Activated T-cell treated with anti-CD3 and anti-CD28 coated beads, Interleukin-2, amount 50 U/mL, for 72 hours (primary cell): ENCODE data around the gene BHLHE23. TPM values are rescaled to one million over a fixed set of nuclear protein-coding genes. Genes with fewer than 3 reads are reported as not detected.
"Not testable (repeated sequence)": the region's sequence is repeated elsewhere in the genome, so short reads cannot be mapped to it uniquely, and the experiment has no call there.

Source experiments
- ATAC-seq, 2 donors: fragments of 150-1000 bp; cut with Tn5 transposase; replicated peaks in 1 of 2; 2 replicates each; pipeline ENCODE4 v1.10.0; 2021; ENCODE audit warnings: moderate library complexity in 2 of 2, mild to moderate bottlenecking in 1 of 2
- DNase-seq, 2 donors: peaks; one replicate each; pipeline ENCODE4 v3.0.0; 2021 to 2022; ENCODE audit warnings: mixed read lengths in 1 of 2
- H3K27ac Mint-ChIP-seq: one replicate; pipeline ENCODE4 v1.8.0; 2022; ENCODE audit warnings: mild to moderate bottlenecking, moderate library complexity, mixed read lengths
- H3K27me3 Mint-ChIP-seq: one replicate; pipeline ENCODE4 v1.8.0; 2022; ENCODE audit warnings: low read depth, mixed read lengths
- H3K36me3 Mint-ChIP-seq, 2 donors: one replicate each; pipeline ENCODE4 v1.8.0; 2022; ENCODE audit warnings: mixed read lengths in 2 of 2, mild to moderate bottlenecking in 1 of 2; ENCODE audit not compliant: insufficient read depth in 2 of 2
- H3K4me1 Mint-ChIP-seq: one replicate; pipeline ENCODE4 v1.8.0; 2022; ENCODE audit warnings: low read depth, mixed read lengths
- H3K4me3 Mint-ChIP-seq, 2 donors: one replicate each; pipeline ENCODE4 v1.8.0; 2022; ENCODE audit warnings: mild to moderate bottlenecking in 2 of 2, mixed read lengths in 2 of 2, moderate library complexity in 2 of 2
- H3K9me3 Mint-ChIP-seq, 2 donors: one replicate each; pipeline ENCODE4 v1.8.0; 2022; ENCODE audit warnings: mixed read lengths in 2 of 2
- total RNA-seq, 2 donors: library from RNA; stranded (reverse); gene quantifications; one replicate each; pipeline ENCODE4 v1.2.3, GENCODE V29; 2022

The BHLHE23 gene
- total RNA-seq, 2 donors from 2014 or later: not detected

DNA sequence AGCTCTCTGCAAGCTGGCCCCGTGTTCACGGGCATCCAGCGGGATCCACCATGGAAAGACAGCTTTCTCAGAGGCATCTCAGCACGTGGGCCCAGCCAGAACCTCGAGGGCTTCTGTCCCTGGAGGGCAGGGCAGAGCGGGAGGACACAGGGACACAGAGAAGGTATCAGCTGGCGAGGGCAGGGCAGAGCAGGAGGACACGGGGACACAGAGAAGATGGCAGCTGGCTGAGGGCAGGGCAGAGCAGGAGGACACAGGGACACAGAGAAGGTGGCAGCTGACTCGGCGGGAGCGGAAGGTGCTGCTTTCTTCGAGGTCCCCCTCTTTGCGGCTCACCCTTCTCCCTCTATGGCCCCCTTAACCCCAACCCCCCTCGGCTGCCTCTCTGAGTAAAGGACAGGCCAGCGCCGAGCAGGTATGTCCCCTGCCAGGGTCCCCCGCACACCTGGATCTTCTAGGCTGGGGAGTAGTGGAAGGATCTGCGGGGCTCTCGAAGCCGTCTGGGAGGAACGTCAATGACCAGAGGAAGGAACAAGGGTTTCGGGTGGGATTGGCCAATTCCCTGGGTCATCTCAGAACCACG lies 28.9 kb upstream of the BHLHE23 start:
- Mint-ChIP-seq H3K9me3 (no peaks in the 10 kb centered on the region), H3K4me1 (peaks cover 10% of the 10 kb centered on the region), H3K4me3 (no peak overlapping the region), H3K27ac (no peak overlapping the region), H3K36me3 (no peaks in the 10 kb centered on the region), H3K27me3 (peaks cover 24% of the 10 kb centered on the region)
- no peak for DNase-seq
- no peak for ATAC-seq

DNA sequence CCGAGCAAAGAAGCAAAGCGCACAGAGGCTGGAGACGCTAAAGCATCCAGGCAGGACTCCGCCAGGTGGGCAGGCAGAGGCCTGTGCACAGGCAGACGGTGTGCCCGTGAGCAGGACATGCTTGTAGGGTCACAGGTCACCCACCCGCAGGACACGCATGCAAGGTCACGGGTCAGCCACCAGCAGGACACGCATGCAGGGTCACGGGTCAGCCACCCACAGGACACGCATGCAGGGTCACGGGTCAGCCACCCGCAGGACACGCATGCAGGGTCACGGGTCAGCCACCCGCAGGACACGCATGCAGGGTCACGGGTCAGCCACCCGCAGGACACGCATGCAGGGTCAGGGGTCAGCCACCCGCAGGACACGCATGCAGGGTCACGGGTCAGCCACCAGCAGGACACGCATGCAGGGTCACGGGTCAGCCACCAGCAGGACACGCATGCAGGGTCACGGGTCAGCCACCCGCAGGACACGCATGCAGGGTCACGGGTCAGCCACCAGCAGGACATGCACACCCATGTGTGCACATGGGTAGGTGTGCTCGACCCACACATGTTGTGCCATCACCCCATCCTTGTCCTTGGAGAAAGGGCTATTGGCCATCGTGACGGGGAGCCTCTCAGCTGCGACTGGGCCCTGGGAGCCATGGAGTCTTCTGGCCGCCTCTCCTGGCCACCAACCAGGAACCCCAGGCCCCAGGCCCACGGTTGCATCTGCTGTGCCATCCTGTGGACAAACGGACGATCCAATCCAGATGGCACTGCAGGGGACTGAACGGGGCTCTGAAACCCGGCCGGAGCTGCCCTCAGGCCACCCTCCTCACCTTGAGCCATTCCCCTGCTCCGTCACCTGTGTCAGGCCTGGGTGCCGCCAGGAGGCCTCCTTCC lies 28.2 kb upstream of the BHLHE23 start:
- H3K4me1 Mint-ChIP-seq, H3K9me3 Mint-ChIP-seq, DNase-seq, H3K27ac Mint-ChIP-seq, ATAC-seq, H3K36me3 Mint-ChIP-seq, H3K4me3 Mint-ChIP-seq: not testable (repeated sequence)
- peaks cover 17% of the 10 kb centered on the region for H3K27me3 Mint-ChIP-seq

DNA sequence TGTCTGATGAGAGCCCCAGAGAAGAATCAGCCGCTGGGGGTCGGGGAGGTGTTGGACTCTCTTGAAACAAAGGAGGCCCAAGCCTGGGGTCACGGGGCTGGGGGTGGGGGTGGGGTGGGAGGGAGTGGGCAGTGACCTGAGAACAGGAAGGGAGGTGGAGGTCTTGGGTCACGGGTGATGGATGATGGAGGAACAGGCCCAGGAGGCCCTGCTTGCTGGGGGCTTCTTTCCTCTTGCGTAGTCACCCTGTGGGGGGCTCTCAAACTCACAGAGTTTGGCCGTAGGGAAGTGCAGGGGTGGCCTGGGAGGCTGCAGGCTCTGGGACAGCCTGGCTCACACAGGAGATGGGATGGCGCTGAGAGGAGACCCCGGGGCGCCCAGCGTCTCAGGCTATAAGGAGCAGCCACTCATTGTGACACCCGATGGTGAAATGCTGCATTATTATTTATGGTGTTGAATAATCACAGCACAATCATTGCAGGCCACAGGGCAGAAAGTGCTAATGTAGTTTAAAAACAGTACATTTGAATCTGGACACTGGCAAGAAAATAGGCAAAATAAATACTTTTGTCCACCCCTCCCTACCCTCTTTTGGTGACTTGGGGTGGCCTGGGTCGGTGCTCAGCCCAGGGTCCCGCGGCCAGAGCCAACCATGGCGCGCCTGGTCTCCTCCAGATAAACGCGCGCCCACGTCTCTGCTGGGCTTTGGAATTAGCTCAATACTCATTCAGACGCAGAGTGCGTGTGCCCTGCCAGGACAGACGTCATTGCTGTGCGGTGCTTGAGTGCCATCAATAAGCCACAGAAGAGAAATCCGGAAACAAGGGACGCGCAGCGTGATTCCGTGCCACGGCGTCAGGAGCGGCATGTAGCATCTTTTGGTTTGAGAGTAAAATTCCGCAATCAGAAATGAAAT lies 27.3 kb upstream of the BHLHE23 start:
- ATAC-seq: no peak
- peaks cover 10% of the 10 kb centered on the region for H3K4me1 Mint-ChIP-seq
- peaks cover 17% of the 10 kb centered on the region for H3K27me3 Mint-ChIP-seq
- no peak overlapping the region for H3K27ac Mint-ChIP-seq
- H3K4me3 Mint-ChIP-seq: peak overlapping the region in 1 of 2 donors; percentile 76
- DNase-seq: no peak
- no peaks in the 10 kb centered on the region for H3K9me3 Mint-ChIP-seq
- no peaks in the 10 kb centered on the region for H3K36me3 Mint-ChIP-seq

DNA sequence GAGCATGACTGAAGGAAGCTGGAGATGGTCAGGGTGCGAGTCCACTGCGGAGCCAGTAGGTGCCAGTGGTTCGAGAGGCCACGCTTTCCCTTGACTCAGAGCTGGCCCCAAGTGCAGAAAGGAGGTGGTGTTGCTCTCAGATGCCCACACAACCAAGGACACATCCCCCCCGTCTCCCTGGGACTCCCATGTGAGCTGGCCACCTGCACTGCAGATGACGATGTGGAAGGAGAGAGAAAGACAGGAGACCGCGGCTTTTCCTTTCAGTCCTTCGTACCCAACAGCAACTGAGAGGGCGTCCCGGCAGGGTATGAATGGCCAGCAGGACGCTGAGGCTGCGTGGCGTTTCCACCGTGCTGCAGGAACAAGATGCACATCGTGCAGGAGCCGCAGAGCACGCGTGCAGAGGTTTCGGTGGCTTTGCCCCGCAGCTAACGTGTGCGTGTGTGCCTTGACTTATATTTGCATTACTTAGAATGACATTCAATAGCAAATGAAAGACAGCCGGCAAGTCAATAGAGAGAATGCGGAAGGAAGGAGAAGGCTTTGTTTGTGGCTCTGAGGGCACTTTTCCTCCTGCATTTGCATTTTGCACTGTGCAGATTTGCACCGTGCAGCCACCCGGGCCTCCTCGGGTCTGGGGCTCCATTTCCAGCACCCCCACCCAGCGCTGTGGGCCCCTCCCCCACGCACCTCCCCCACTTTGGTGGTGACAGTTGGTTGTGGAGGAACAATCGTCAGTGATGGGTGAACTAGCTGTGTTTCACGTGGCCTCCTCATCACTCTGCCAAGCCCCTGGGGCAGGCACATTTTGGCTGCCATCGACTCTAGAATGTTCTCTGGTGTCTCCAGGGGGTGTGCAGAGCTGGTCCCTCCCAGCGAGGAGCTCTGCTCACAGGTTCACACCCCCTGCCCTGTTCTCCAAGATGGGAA lies 26.4 kb upstream of the BHLHE23 start:
- Mint-ChIP-seq H3K27me3 (peaks cover 17% of the 10 kb centered on the region), H3K36me3 (no peaks in the 10 kb centered on the region), H3K4me1 (peaks cover 10% of the 10 kb centered on the region), H3K4me3 (peak overlapping the region; percentile 72 to 76), H3K9me3 (no peaks in the 10 kb centered on the region), H3K27ac (no peak overlapping the region)
- ATAC-seq (peak in 1 of 2 donors; percentile 37), DNase-seq (no peak)

DNA sequence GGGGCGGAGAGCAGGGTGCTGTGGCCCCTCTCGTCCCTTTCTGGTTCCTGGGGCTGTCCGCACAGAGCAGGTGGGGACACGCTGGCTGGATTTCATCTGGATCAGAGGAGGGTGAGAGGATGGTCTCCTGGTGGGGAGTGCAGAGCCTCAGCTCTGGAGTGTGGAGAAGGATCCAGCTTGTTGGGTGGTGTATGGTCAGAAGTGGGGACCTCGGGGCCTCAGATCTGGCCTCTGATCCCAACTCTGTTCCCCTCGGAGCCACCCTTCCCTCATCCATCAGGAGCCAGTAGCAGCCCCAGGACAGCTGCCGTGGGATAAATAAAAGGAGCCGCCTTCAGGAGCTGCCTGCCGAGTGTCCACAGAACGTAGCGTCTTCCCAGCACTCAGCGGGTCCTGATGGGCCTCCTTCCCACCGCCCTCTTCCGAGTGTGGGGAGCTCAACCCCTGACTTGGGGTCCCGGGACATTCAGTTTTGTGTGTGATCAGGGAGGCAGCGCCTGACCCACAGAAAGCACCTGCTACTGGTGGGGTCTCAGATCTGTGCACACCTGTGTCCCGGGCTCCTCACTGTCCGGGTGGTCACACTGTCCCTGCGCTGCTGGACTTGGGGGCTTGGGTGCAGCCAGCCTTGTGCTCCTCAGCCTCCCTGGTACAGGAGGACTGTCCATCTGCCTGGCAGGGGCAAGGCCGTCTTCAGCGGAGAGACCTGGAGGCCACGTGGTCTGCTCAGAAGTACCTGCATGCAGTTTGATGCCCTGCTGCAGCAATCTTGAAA lies 25.4 kb upstream of the BHLHE23 start:
- Mint-ChIP-seq H3K9me3 (no peaks in the 10 kb centered on the region), H3K36me3 (no peaks in the 10 kb centered on the region), H3K4me3 (peak overlapping the region in 1 of 2 donors; percentile 72), H3K27me3 (peaks cover 23% of the 10 kb centered on the region), H3K4me1 (peaks cover 10% of the 10 kb centered on the region), H3K27ac (no peak overlapping the region)
- no peak for ATAC-seq
- no peak for DNase-seq

DNA sequence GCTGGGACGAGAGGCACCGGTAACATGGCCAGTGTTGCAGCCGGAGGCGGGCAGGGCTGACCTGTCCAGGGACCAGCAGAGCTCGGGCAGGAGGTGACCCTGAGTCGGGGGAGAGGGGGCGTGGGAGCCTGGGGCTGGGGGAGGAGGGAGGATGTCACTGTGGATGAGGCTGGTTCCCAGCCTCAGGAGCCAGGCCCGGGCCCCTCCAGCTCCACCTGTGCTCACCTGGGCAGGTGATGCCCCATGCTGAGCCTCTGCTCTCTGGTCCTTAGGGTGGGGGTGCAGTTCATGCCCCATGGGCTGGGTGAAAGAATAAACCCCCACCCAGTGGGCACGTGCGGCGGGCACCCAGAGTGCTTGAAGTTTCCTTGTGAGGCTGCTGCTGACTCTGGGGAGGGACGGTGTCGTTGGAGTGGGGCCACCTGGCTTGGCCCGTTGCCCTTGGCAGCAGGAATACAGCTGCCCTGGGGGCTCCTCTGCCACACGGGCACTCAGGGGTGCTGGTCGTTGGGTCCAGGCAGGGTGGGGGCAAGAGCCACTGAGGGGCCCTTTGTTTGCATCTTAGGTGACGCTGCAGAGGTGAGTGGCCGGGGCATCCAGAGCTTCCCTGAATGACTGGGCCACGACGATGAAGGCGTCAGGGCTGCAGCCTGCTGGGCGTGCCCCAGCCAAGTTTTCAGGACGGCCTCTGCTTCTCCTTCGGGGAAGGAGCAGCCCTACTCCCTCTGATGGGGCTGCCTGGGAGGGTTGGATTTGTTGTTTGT lies 24.7 kb upstream of the BHLHE23 start:
- H3K27ac Mint-ChIP-seq: no peak overlapping the region
- peaks cover 10% of the 10 kb centered on the region for H3K4me1 Mint-ChIP-seq
- no peak overlapping the region for H3K4me3 Mint-ChIP-seq
- no peak for DNase-seq
- ATAC-seq: no peak
- peaks cover 19% of the 10 kb centered on the region for H3K27me3 Mint-ChIP-seq
- H3K36me3 Mint-ChIP-seq: no peaks in the 10 kb centered on the region
- H3K9me3 Mint-ChIP-seq: no peaks in the 10 kb centered on the region

DNA sequence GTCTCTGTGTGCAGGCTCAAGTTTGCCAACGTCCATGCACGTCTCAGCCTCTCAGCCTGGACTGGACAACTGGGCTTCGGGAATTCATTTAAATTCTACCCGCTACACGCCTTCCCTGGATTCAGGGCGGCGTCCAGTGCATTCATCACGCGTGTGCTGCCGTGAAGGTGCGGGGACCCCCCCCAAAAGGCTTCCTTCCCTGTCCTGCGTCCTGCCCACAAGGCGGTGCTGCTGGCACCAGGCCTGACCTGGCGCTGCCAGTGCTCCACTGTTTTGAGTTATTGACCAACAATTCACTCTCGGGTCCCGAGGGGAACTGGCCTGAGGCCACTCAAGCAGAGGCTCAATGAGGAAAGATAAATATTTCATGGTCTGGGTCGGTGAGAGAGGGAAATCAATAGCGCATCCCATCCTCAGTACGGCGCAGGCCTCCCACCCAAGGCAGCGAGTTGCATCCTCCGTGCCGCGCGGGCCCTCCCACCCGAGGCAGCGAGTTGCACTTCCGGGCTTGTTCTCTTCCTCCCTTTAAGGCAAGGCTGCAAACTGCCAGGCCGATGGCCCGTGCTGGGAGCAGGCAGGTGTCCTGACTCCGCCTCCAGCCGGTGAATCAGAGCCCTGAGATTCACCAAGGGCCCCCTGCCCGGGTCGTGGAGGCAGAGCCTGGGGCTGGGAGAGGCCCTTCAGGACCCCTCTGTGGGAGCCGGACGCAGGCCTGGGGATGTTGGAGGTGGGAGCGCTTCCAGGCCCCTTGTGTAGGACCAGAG lies 22.8 kb upstream of the BHLHE23 start:
- Mint-ChIP-seq H3K27ac (no peak overlapping the region), H3K4me3 (no peak overlapping the region)
- peak; percentile 25 to 30 for DNase-seq

DNA sequence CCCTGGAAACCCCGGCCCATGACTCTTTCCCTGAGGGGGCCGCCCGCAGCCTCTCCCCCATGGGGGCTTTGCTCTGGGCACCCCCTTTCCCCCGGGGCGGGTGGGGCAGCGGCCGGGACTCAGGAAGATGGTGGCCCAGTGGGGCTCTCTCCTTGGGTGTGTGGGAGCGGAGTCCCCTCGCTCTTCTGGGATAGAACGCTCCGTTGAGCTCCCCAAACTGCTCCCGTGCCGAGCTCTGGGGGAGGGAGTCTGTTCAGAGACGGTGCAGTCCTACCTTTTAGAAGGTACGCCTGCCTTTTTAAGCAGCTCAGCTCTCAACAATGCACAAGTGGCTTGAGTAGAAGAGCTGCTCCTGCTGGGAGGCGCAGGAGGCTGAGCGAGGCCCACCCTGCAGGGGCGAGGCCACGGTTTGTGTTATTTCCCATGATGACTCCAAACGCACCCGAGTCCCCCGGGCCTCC lies 21.7 kb upstream of the BHLHE23 start:
- peaks cover 9% of the 10 kb centered on the region for H3K4me1 Mint-ChIP-seq
- H3K27me3 Mint-ChIP-seq: peaks cover 18% of the 10 kb centered on the region
- ATAC-seq: no peak
- no peak overlapping the region for H3K27ac Mint-ChIP-seq
- H3K9me3 Mint-ChIP-seq: no peaks in the 10 kb centered on the region
- no peak for DNase-seq
- H3K4me3 Mint-ChIP-seq: no peak overlapping the region
- H3K36me3 Mint-ChIP-seq: no peaks in the 10 kb centered on the region

More for the DNA sequence above, 22.8 kb upstream of the BHLHE23 start:
- Mint-ChIP-seq H3K9me3 (no peaks in the 10 kb centered on the region), H3K4me1 (peaks cover 10% of the 10 kb centered on the region), H3K36me3 (no peaks in the 10 kb centered on the region), H3K27me3 (peaks cover 18% of the 10 kb centered on the region)
- ATAC-seq: peak; percentile 35 to 54

DNA sequence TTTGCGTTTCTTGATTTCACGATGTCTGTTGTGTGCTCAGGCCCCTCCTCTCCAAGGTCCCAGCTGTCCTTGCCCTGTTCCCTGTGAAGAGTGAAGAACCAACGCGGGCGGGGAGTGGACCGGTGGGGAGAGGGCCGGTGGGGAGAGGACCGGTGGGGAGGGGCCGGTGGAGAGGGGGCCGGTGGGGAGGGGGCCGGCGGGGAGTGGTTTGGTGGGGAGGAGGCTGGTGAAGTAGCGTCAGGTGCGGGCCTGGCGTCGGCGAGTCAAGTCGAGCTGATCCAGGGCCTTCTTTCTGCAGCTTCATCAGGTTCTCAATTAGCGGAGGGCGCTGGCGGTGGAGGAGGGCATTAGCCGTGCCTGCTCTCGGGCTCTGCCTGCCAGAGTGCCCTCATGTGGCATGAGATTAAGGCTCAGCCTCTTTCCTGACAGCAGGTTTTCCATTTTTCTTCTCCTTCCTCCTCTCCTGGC lies 21.2 kb upstream of the BHLHE23 start:
- Mint-ChIP-seq H3K4me3 (no peak overlapping the region), H3K4me1 (peaks cover 4% of the 10 kb centered on the region), H3K27ac (no peak overlapping the region), H3K27me3 (peaks cover 13% of the 10 kb centered on the region), H3K9me3 (no peaks in the 10 kb centered on the region), H3K36me3 (no peaks in the 10 kb centered on the region)
- no peak for ATAC-seq
- no peak for DNase-seq

DNA sequence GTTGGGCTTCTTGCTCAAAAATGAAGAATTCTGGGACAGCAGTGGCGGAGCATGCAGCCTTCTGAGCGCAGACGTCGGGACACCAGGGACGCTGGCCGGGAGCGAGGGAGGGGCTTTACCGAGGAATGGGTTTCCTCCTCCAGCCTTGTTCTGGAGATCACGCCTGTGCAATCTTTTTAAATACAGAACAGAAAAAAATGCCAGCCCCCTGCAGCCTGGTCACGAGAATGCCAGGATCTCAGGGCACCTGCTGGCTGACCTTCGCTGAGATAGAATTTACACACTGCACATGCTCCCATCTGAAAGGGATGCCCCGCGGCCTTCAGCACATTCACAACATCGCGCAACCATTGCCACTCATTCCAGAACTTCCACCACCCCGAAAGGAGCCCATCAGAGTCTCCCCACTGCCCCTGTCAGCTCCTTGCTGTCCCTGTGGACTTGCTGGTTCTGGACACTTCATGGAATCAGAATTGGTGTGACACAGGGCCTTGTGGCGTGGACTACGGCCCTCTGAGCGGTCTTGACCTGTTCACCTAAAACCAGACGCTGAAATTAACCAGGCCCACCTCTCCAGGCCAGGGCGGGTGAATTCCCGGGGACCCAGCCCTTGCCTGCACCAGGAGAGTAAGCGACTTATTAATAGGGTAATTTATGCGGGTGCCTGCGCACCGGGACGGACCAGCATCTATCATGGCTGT lies 20.6 kb upstream of the BHLHE23 start:
- no peak overlapping the region for H3K4me3 Mint-ChIP-seq
- H3K4me1 Mint-ChIP-seq: no peaks in the 10 kb centered on the region
- H3K36me3 Mint-ChIP-seq: no peaks in the 10 kb centered on the region
- H3K9me3 Mint-ChIP-seq: no peaks in the 10 kb centered on the region
- H3K27me3 Mint-ChIP-seq: peaks cover 8% of the 10 kb centered on the region
- H3K27ac Mint-ChIP-seq: no peak overlapping the region
- no peak for DNase-seq
- no peak for ATAC-seq
